HG03097 (cell line): ENCODE measurements around the gene CPVL.

Experiments
- ATAC-seq: cut with Tn5 transposase; IDR thresholded peaks from one replicate; pipeline ENCODE4 v1.9.1; 2021; ENCODE audit not compliant: unreplicated experiment, low FRiP score

The CPVL gene

DNA sequence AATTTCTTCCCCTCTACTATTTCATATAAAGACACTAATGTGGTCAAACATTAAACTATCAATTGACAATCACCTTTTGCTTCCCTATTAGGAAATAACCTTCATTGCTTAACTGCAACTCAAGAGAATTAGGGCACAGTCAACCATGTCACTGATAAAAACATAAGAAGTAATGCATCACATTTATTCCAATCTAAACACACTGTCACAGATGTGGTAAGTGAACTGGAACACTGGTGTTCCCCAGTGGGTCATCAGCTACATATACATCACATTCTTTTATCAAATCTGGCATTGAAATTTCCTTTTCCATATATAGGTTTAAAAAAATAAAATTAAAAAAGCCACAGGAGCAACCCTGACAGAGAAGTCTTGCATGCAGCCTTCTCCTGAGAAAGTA, 191.9 kb downstream of the CPVL start:
- ATAC-seq, result no peak

DNA sequence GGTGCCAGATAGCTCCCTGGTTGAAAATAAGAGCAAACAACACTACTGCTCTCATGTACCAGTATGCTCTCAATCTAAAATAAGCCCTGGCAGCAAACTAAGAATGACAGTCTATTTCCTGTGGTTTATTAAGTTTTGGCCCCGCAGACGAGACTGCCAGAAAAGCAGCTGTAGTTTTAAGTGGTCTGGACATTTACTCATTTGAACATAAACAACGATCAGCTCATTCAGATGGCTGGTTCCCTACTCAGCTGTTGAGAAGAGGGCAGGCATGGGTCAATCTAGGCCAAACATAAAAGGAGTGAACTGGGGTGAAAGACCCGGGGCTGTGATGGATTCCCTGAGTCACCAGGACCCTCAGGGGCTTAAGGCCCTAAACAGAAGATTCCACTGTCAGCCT, 192.7 kb downstream of the CPVL start:
- no peak for ATAC-seq
